Stimulated activated CD8-positive, alpha-beta memory T cell treated with anti-CD3 and anti-CD28 coated beads, Interleukin-4, amount 100 ng/mL, for 1 hour (primary cell): ENCODE results near the gene PPP1R1A.

Source experiments
- DNase-seq, 2 donors: peaks; one replicate each; pipeline ENCODE4 v3.0.0-alpha.2; 2020; ENCODE audit warnings: low read depth in 2 of 2, low spot score in 1 of 2

Gene PPP1R1A

DNA sequence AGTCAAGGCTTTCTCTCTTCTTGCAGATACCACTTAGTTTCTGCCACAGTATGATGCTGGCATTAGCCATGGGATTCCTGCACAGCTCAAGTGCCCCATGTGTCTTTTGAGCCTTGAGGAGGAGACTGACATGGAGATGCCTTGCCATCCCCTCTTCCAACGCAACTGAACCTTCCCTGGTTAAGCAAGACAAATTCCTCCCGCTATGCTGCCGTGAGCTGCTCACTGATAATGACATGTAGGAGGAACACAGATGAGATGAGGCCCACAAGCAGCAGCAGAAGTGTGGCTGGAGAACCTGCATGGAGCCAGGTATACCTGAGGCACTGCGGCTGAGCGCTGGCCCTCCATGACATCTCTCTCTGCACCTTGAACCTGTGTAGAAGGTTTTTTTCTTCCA, 15.4 kb upstream of the PPP1R1A start:
- no peak for DNase-seq

- DNase-seq = peak; percentile 36 to 40
These were observed 14.8 kb upstream of the PPP1R1A start for GRCh38 chr12:54603173-54603814.

DNA sequence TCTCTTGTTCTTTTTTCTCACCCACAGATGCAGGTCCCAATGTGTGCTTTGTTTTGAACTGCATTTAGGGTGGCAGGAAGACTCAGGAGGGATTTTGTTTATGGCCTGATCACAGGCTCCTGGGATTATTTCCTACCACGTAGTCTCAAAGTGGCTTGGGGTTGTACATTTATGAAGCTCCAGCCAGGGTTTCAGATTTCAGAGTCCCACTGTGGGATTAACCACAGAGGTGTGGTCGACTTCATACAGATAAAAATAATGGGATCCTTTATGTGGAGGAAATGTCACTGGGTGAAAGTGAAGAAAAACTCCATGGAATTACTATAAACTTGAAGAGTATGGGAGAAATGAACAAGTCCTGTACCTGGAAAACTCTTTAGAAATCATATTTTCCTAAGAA, 14.2 kb upstream of the PPP1R1A start:
- DNase-seq = no peak

DNA sequence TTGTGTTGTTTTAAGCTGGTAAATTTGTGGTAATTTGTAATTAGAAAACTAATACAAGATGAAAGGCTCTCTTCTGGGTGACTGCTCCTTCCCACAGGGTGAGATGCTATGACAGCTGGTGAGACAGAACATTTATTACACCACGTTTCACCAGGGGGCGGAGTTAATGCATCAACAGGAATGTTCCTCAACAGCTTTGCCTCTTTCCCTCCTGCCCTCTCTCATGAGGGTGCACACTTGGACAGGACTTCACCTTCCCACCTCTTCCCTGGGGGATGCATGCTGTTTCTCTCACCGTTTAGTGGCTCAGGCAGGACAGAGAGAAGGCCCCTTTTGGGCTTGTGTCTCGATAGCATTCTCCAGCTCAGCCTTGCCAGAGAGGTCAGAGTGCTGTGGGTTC, 13.4 kb upstream of the PPP1R1A start:
- DNase-seq = no peak

- DNase-seq = no peak
These were observed 10.5 kb upstream of the PPP1R1A start for GRCh38 chr12:54598970-54599369.

DNA sequence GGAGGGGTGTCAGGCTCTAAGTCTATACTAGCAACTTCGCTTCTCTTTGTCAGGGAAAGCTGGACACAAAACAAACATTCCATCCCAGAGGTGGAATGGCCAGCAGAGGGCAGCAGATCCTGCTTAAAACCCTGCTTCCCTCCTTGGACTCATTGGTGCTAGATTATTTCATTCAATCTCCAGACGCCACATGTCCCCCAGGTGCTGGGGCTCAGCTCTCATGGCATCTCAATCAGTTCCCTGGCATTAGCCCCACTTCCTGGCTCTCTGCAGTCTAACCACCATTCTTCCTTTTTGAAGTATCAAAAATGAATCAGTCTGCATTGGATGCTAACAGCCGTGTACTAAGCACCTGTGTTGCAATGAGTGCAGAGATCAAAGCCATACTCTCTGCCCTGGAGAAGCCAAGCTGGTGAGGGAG, 8.1 kb upstream of the PPP1R1A start:
- peak in 1 of 2 donors; percentile 11 for DNase-seq

DNA sequence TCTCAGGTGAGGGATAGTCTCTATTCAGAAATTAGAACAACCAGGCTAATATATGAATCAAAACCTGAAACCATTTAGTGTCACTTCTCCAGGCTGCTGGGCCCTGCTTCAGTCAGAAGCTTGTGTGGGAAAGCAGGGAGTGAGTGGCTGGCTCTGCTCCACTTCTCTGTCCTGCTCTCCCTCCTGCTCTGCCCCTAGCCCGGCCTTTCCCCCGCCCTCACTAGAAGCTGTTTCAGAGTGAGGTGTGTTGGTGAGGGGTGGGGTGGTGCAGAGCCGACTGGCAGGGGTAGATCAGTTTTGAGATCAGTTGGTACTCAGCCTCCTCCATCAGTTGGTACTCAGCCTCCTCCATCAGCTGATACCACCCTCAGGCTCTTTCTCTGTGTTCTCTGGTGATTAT, 7.0 kb upstream of the PPP1R1A start:
- DNase-seq = no peak

DNA sequence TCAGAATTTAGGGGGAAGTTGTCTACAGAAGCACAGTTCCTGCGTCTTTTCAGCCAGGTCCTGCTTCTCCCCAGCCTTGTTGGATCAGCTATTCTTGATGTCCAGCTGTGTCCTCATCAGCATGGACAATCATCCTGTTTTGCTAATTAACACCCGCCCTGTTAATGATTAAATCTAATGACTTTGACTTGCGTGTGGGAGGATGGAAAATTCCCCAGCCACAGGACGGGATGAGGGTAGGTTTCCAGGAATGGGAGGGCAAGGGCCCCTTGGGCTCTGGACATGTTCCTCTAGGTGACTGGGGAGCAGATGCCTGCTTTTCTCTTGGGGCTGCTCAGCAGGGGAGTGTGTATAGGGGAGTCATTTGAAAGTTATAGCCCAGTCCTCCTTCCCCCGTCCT, 5.3 kb upstream of the PPP1R1A start:
- no peak for DNase-seq

GRCh38 chr12:54593135-54593534, 4.7 kb upstream of the PPP1R1A start:
- no peak for DNase-seq

GRCh38 chr12:54592316-54592715, 3.9 kb upstream of the PPP1R1A start:
- no peak for DNase-seq

DNA sequence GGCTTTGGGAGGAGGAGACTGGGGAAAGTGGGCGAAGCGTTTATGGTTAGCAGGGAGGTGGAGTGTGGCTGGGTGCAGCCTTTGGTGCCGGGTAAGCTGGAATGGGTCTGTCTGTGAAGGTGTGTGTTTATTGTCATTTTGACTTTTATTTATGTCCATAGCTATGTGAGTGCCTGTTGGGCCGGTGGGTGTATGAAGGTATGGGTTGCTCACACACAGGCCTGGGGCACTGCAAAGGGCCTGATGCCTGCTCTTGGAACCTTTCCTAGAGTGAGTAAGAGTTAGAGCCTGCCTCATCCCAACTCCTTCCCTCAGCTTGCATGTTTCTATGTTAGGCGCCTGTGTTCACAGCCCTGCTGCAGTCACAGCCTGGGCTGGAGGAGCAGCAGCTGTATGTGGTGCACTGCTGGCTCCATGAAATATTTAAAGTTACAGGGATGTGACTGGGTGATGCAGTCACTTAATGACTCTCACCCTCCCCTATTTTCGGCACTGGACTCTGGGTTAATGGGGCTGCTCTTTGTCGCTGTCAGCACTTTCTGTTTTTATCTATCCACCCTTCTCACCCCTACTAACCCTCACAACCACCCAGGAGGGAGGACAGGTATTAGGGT, 2.6 kb upstream of the PPP1R1A start:
- no peak for DNase-seq

- DNase-seq = no peak
These were observed 1.5 kb upstream of the PPP1R1A start for GRCh38 chr12:54589964-54590363.

DNA sequence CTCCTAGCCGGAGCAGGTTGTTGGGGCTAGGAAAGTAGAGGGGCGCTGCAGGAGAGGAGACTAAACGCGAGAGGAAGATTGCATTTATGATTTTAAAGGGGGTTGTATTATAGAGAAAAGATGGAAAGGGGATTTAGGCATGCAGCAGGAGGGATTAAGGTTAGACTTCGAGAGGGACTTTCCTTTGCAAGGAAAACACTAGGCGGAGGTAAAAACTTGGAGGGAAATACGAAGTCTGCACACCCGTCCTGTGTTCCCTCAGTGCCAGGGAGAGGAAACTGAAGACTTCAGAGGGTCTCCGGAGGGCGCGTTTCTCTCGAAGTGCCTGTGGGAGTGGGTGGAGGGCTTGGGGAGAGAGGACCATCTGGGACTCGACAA, 420 bp upstream of the PPP1R1A start:
- DNase-seq = no peak

DNA sequence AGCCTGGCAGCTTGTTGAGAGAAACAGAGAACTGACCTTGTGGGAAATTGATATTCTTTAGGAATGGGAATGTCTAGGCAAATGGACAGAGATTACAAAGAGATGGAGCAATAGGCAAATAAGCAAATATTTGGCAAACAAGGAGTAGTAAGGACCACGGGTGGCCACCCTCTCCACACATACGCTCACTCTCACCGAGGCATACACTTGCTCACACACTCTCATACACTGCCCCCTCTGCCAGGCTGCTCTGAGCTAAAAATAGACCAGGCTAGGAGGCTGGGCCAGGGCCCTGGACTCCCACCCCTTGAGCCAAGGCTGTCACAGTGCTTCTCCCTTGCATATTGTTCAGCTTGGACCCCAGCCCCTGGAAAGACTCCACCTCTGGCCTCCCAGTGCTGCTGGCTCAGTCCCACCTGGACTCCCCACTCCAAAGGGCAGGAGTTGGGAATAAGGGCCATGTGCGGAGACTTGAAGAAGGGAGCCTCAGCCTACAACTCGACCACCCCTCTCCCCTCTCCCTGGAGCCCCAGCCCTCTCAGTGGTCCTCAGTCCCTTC, 1.1 kb downstream of the PPP1R1A start:
- no peak for DNase-seq

DNA sequence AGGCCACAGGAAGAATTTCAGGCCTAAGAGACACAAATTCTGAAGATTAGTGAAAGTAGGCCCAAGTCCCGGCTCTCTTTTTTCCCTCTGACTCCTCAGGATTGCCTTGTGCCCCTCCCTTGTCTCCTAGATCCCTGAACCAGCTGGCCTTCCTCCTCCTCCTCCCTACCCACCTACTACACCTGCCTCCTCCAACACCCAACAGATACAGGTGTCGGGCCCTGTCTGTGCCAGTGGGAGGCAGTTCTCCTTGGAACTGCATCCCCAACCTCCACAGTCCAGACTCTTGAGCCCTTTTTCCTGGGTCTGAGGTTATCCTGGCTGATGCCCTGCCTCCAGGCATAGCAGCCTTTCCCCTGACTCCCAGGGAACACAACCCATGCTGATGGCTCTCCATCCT, 1.8 kb downstream of the PPP1R1A start:
- DNase-seq = no peak

- no peak for DNase-seq
These were observed 3.2 kb downstream of the PPP1R1A start for GRCh38 chr12:54585243-54585642.

GRCh38 chr12:54584128-54584527, 4.3 kb downstream of the PPP1R1A start:
- no peak for DNase-seq

DNA sequence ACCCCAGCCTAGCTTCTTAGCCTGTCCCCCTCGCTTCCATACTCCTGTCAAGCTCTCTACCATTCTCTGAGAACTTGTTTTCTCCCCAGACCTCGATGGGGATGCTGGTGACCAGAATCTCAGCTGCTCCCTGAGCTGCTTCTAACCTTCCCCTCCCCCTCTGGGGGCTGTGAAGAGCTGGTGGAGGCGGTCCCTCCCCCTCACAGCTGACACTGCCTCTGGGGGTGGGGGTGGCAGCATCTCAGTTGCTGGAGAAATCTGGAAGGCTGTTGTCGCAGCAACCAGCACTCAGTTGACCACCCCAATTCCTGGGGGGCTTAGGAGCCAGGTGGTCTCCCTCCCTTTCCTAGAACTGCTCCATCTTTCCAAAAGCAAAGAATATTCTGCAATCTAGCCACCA, 4.7 kb downstream of the PPP1R1A start:
- no peak for DNase-seq

- no peak for DNase-seq
These were observed 7.0 kb downstream of the PPP1R1A start for GRCh38 chr12:54581412-54581811.

DNA sequence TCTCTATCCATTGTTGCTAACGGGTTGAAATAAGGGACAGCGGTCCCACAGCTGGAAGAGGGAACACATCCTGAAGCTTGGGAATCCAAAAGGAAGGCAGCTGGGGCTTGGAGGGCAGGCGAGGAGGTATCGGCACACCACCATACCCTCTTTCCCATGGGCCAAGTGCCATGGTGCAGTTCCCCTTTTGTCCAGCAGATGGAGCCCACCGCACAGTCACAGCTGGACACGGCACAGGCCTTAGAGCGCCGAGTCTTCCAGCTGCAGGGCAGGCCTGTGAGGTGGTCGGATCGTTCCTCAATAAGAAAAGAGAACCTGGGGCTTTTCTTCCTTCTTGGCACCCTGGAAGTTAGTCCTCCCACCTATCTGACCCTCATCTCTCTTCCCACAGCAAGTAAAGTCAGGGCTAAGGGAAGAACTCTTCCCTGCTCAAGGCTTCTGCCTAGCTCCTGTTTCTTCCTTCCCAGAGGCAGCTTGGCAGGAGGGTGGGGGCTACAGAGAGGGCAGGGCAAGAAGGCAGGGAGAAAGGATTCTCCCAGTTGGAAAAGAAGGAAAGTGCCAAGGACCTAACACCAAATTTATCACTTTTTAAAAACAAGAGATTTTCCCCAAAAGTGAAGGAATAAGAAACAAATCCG, 8.6 kb downstream of the PPP1R1A start:
- peak; percentile 65 to 66 for DNase-seq

DNA sequence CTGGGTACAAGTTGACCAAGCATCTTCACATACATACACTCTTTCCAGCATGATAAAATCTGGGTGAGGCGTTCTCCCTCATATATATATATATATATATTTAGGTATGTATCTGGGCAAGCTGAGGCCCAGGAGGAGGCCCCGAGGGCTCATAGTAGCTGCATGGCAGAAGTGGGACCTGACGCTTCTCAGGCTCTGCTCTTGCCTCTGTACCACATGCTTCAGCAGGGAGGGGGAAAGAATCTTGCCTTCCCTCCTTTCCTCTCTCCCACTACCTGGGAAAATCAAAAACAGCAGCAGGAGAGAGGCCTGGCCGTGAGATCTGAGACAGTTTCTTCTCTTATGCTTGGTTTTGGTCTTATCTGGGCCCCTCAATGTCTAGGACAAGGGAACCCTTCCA, 9.2 kb downstream of the PPP1R1A start:
- no peak for DNase-seq

DNA sequence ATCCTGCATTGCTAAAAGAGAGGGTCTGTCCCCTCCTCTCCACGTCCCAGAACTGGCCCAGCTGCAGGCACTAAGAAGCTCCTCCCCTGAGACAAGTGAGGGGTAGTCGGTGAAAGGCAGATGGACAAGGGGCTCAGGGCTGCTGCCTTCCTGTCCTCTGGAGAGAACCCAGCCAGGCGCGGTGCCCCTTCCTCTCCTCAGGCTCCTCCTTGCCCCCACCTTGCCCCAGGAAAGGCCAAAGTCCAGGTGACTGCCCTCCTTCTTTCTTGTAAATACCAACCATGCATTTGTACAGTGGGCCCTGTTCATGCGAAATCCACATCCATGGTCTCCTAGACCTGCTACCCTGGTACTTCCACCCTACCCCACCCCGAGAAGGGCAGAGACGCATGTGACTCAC, 9.7 kb downstream of the PPP1R1A start:
- no peak for DNase-seq

GRCh38 chr12:54572881-54573280, 15.6 kb downstream of the PPP1R1A start:
- DNase-seq = no peak
